ENCODE data around the gene APOL1. TPM values are rescaled to one million over a fixed set of nuclear protein-coding genes. Genes with fewer than 3 reads are reported as not detected.

APOL1 gene
- total and polyA plus RNA-seq, 2 donors (not counting 1 experiment from before 2014, with no cell fraction given) = 3.3 to 11.2 TPM

- Histone ChIP-seq H3K4me2 (replicated peaks; ENCODE audit: low read depth, low read length, poor library complexity, severe bottlenecking) (no peak overlapping the region), H4K20me1 (ENCODE audit: control insufficient read depth, insufficient read depth, low read length, poor library complexity, severe bottlenecking) (peaks cover 90% of the 10 kb centered on the region), H3K79me2 (ENCODE audit: control insufficient read depth, insufficient read depth, low read length) (peaks cover 68% of the 10 kb centered on the region), H3K27ac (ENCODE audit: low read length in 2 of 2) (no peak overlapping the region), H3K9ac (ENCODE audit: low read length) (no peak overlapping the region), H3K4me3 (ENCODE audit: control extremely low read depth in 1 of 5, extremely low read depth in 1 of 5, insufficient read depth in 1 of 5, low read depth in 2 of 5, low read length in 4 of 5) (no peak overlapping the region), H3K9me3 (ENCODE audit: control extremely low read depth in 1 of 3, control insufficient read depth in 2 of 3, insufficient read depth in 1 of 3, low read length in 2 of 3) (no peaks in the 10 kb centered on the region), H2AFZ (ENCODE audit: insufficient read depth, low read depth, low read length, poor library complexity, severe bottlenecking) (no peak overlapping the region), H3K4me1 (ENCODE audit: control insufficient read depth in 2 of 2, insufficient read depth in 2 of 2, low read length in 2 of 2) (no peaks in the 10 kb centered on the region), H3K27me3 (replicated peaks in 1 of 4; ENCODE audit: control extremely low read depth in 1 of 4, control insufficient read depth in 3 of 4, insufficient read depth in 4 of 4, low read length in 3 of 4) (no peaks in the 10 kb centered on the region), H3K36me3 (replicated peaks in 1 of 2; ENCODE audit: control extremely low read depth in 1 of 2, control insufficient read depth in 1 of 2, extremely low read depth in 1 of 2, insufficient read depth in 2 of 2, low read length in 1 of 2) (peaks cover 10 to 93% of the 10 kb centered on the region in 2 experiments)
- Mint-ChIP-seq H3K4me3 (no peak overlapping the region), H3K4me1 (peaks cover 2% of the 10 kb centered on the region), H3K9me3 (ENCODE audit: insufficient read depth) (no peaks in the 10 kb centered on the region), H3K27me3 (no peaks in the 10 kb centered on the region), H3K27ac (no peak overlapping the region)
- intact Hi-C loops (cut with micrococcal nuclease) = no loop called here
- WGBS (ENCODE audit: insufficient coverage) = 95% methylated on average over 4 of the region's 7 CpGs
- no peak for TF ChIP-seq EZH2 (IDR thresholded peaks at IDR 0.05; ENCODE audit: borderline replicate concordance, insufficient read depth, low read depth, low read length, poor library complexity, severe bottlenecking)
- no peak for TF ChIP-seq CTCF (IDR thresholded peaks at IDR 0.05)
- ChIA-PET POLR2A (interaction anchor here (0.6 to 0.7 kb wide), 2 partner anchors 77 to 166 kb away, joined by 4 to 5 read pairs; partner anchors contain the start of gene TXN2), CTCF (interaction anchor here (0.9 to 24.9 kb wide), 4 partner anchors 14 to 165 kb away, joined by 4 to 607 read pairs (median 20); partner anchors contain the start of gene TXN2)
- DNase-seq (no peak), ATAC-seq (ENCODE audit: low read depth) (no peak)
These were observed 62.4 kb downstream of the APOL1 start for GRCh38 chr22:36315325-36315724.

- no peaks in the 10 kb centered on the region for H3K9me3 ChIP-seq (ENCODE audit: control extremely low read depth in 1 of 3, control insufficient read depth in 2 of 3, insufficient read depth in 1 of 3, low read length in 2 of 3)
- H3K27ac ChIP-seq (ENCODE audit: low read length in 2 of 2) = no peak overlapping the region
- DNase-seq (no peak), ATAC-seq (ENCODE audit: low read depth) (no peak)
- H2AFZ ChIP-seq (ENCODE audit: insufficient read depth, low read depth, low read length, poor library complexity, severe bottlenecking) = no peak overlapping the region
- POLR2A ChIA-PET = no interaction called here
- H3K4me3 Mint-ChIP-seq = no peak overlapping the region
- H3K4me1 Mint-ChIP-seq = peaks cover 2% of the 10 kb centered on the region
- no peak overlapping the region for H3K4me3 ChIP-seq (ENCODE audit: control extremely low read depth in 1 of 5, extremely low read depth in 1 of 5, insufficient read depth in 1 of 5, low read depth in 2 of 5, low read length in 4 of 5)
- CTCF ChIA-PET = interaction anchor here (0.7 to 24.9 kb wide), 4 partner anchors 15 to 164 kb away, joined by 4 to 607 read pairs (median 20); partner anchors contain the start of gene TXN2
- H3K4me1 ChIP-seq (ENCODE audit: control insufficient read depth in 2 of 2, insufficient read depth in 2 of 2, low read length in 2 of 2) = no peaks in the 10 kb centered on the region
- H3K27me3 ChIP-seq (replicated peaks in 1 of 4; ENCODE audit: control extremely low read depth in 1 of 4, control insufficient read depth in 3 of 4, insufficient read depth in 4 of 4, low read length in 3 of 4) = no peaks in the 10 kb centered on the region
- H3K27me3 Mint-ChIP-seq = no peaks in the 10 kb centered on the region
- TF ChIP-seq EZH2 (IDR thresholded peaks at IDR 0.05; ENCODE audit: borderline replicate concordance, insufficient read depth, low read depth, low read length, poor library complexity, severe bottlenecking) (no peak), CTCF (IDR thresholded peaks at IDR 0.05) (no peak)
- H3K79me2 ChIP-seq (ENCODE audit: control insufficient read depth, insufficient read depth, low read length) = peaks cover 68% of the 10 kb centered on the region
- H3K9me3 Mint-ChIP-seq (ENCODE audit: insufficient read depth) = no peaks in the 10 kb centered on the region
- intact Hi-C loops (cut with micrococcal nuclease) = no loop called here
- H3K4me2 ChIP-seq (replicated peaks; ENCODE audit: low read depth, low read length, poor library complexity, severe bottlenecking) = no peak overlapping the region
- no peak overlapping the region for H3K9ac ChIP-seq (ENCODE audit: low read length)
- WGBS (ENCODE audit: insufficient coverage) = 98% methylated on average over 9 of the region's 14 CpGs
- H3K27ac Mint-ChIP-seq = no peak overlapping the region
- H3K36me3 ChIP-seq (replicated peaks in 1 of 2; ENCODE audit: control extremely low read depth in 1 of 2, control insufficient read depth in 1 of 2, extremely low read depth in 1 of 2, insufficient read depth in 2 of 2, low read length in 1 of 2) = peaks cover 9 to 93% of the 10 kb centered on the region in 2 experiments
- peaks cover 89% of the 10 kb centered on the region for H4K20me1 ChIP-seq (ENCODE audit: control insufficient read depth, insufficient read depth, low read length, poor library complexity, severe bottlenecking)
These were observed 63.5 kb downstream of the APOL1 start for GRCh38 chr22:36316419-36316818.

Small RNAs within 50 kb of the gene (small RNA-seq; reads per million reads assigned to genes)
- not detected for gene MIR6819 (ENCODE audit: insufficient read length, low read depth, low replicate concordance)

Other genes starting within 250 kb of the APOL1 start
- not detected in 2 replicates for gene RBFOX2, start 224.3 kb upstream of the APOL1 start, total RNA-seq
- 0.01 TPM in 1 of 2 replicates, not detected in the other for gene RBFOX2, start 224.3 kb upstream of the APOL1 start, polyA plus RNA-seq
- gene APOL3, start 92.4 kb upstream of the APOL1 start, total RNA-seq = 97.2 and 107 TPM in 2 replicates
- gene APOL3, start 92.4 kb upstream of the APOL1 start, polyA plus RNA-seq = 55.0 and 67.0 TPM in 2 replicates
- gene APOL4, start 51.3 kb upstream of the APOL1 start, total RNA-seq = not detected in 2 replicates
- gene APOL4, start 51.3 kb upstream of the APOL1 start, polyA plus RNA-seq = 0.03 and 1.0 TPM in 2 replicates
- gene APOL2, start 13.6 kb upstream of the APOL1 start, total RNA-seq = 56.8 and 60.6 TPM in 2 replicates
- gene APOL2, start 13.6 kb upstream of the APOL1 start, polyA plus RNA-seq = 20.6 and 29.4 TPM in 2 replicates
- gene MYH9, start 134.8 kb downstream of the APOL1 start, total RNA-seq = 552 and 554 TPM in 2 replicates
- gene MYH9, start 134.8 kb downstream of the APOL1 start, polyA plus RNA-seq = 108 and 130 TPM in 2 replicates
- 37.4 and 39.6 TPM in 2 replicates for gene TXN2, start 228.5 kb downstream of the APOL1 start, total RNA-seq
- 51.2 and 54.6 TPM in 2 replicates for gene TXN2, start 228.5 kb downstream of the APOL1 start, polyA plus RNA-seq

Data from B cell (primary cell).